A549 (cell line): ENCODE results near the gene FLVCR1.

Experiments used
- CBX2 ChIP-seq: fragments of 200-600 bp; sonication (generic); IDR thresholded peaks from 2 replicates; pipeline ENCODE4 v1.6.1; 2016; ENCODE audit warnings: low read depth, mild to moderate bottlenecking, borderline replicate concordance
- CEBPB ChIP-seq, 2 experiments: fragments of >200 bp in 1 of 2; sonication (Bioruptor Twin) in 1 of 2; formaldehyde crosslinking in 1 of 2; IDR thresholded peaks; 2 replicates each; pipeline ENCODE4 v1.6.1; 2012 to 2016
- CTCF ChIP-seq: fragments of >200 bp; sonication (Bioruptor Twin); formaldehyde crosslinking; IDR thresholded peaks from 3 replicates; pipeline ENCODE4 v1.5.1; 2016
- EP300 ChIP-seq, 2 experiments: fragments of >200 bp; sonication (Bioruptor Twin); formaldehyde crosslinking; IDR thresholded peaks; 2 replicates in 1 of 2; 3 replicates in 1 of 2; pipeline ENCODE4 v1.6.1; 2016 to 2017
- HES2 ChIP-seq: fragments of >200 bp; sonication (Bioruptor Twin); formaldehyde crosslinking; IDR thresholded peaks from 2 replicates; pipeline ENCODE4 v1.6.1; 2016
- JUN ChIP-seq, 2 experiments: fragments of >200 bp; sonication (Bioruptor Twin); formaldehyde crosslinking; IDR thresholded peaks; 2 replicates in 1 of 2; 3 replicates in 1 of 2; pipeline ENCODE4 v1.6.1; 2016 to 2017
- NR3C1 ChIP-seq: fragments of >200 bp; sonication (Bioruptor Twin); formaldehyde crosslinking; IDR thresholded peaks from 3 replicates; pipeline ENCODE4 v1.6.1; 2017
- POLR2A ChIP-seq: IDR thresholded peaks from 2 replicates; pipeline ENCODE4 v1.6.1; 2012; ENCODE audit warnings: mild to moderate bottlenecking, low read length
- RAD21 ChIP-seq, 2 experiments: fragments of >200 bp in 1 of 2; sonication (Bioruptor Twin) in 1 of 2; formaldehyde crosslinking in 1 of 2; IDR thresholded peaks in 1 of 2; conservative IDR thresholded peaks in 1 of 2; 2 replicates in 1 of 2; 3 replicates in 1 of 2; pipeline ENCODE4 v1.6.1; 2012 to 2018; ENCODE audit warnings: inconsistent platforms in 1 of 2
- SMC3 ChIP-seq: fragments of >200 bp; sonication (Bioruptor Twin); formaldehyde crosslinking; IDR thresholded peaks from 3 replicates; pipeline ENCODE4 v1.6.1; 2018; ENCODE audit warnings: inconsistent platforms
- USF2 ChIP-seq: fragments of 450-650 bp; IDR thresholded peaks from 2 replicates; pipeline ENCODE4 v1.6.1; 2014; ENCODE audit warnings: antibody characterized with exemption

- TF ChIP-seq HES2 (no peak), NR3C1 (no peak), CTCF (no peak), EP300 (IDR thresholded peaks at IDR 0.05) (no peak), RAD21 (conservative IDR thresholded peaks at IDR 0.05 in 1 of 2, IDR thresholded peaks at IDR 0.05 in 1 of 2) (no peak), JUN (IDR thresholded peaks at IDR 0.05) (no peak), POLR2A (no peak), CEBPB (IDR thresholded peaks at IDR 0.05) (no peak), SMC3 (no peak), CBX2 (no peak), USF2 (no peak)
Observed at GRCh38 chr1:212941452-212941851, 83.4 kb downstream of the FLVCR1 start.
